ENCODE measurements around the gene SF3B4.

GRCh38 chr1:149927056-149927562 lies 494 bp downstream of the SF3B4 start:
- TF ChIP-seq ZNF274 (IDR thresholded peaks at IDR 0.05; ENCODE audit: low read depth, low read length) (no peak), YY1 (IDR thresholded peaks at IDR 0.05; ENCODE audit: insufficient read depth, insufficient read length) (no peak)
